GM21717 (cell line): ENCODE measurements around the gene SLC22A17.
"Not testable (repeated sequence)": the region's sequence is repeated elsewhere in the genome, so short reads cannot be mapped to it uniquely, and the experiment has no call there.

ENCODE experiments used
- ATAC-seq: cut with Tn5 transposase; IDR thresholded peaks from one replicate; pipeline ENCODE4 v1.9.1; 2021; ENCODE audit warnings: mild to moderate bottlenecking, moderate library complexity; ENCODE audit not compliant: unreplicated experiment

The SLC22A17 gene

GRCh38 chr14:23345987-23346692 lies 6.5 kb downstream of the SLC22A17 start:
- no peak for ATAC-seq

- ATAC-seq = no peak
These were observed 8.2 kb downstream of the SLC22A17 start for GRCh38 chr14:23344481-23344880.

GRCh38 chr14:23339506-23340268 lies 13.0 kb downstream of the SLC22A17 start:
- no peak for ATAC-seq

GRCh38 chr14:23335623-23336022 lies 17.1 kb downstream of the SLC22A17 start:
- ATAC-seq = no peak

GRCh38 chr14:23327947-23328744 lies 24.5 kb downstream of the SLC22A17 start:
- ATAC-seq = no peak

- no peak for ATAC-seq
These were observed 26.0 kb downstream of the SLC22A17 start for GRCh38 chr14:23326491-23327332.

GRCh38 chr14:23325746-23326145 lies 26.9 kb downstream of the SLC22A17 start:
- ATAC-seq = not testable (repeated sequence)

- ATAC-seq = no peak
These were observed 27.7 kb downstream of the SLC22A17 start for GRCh38 chr14:23324993-23325392.

- ATAC-seq = no peak
These were observed 28.2 kb downstream of the SLC22A17 start for GRCh38 chr14:23324455-23324846.

GRCh38 chr14:23323838-23324454 lies 28.7 kb downstream of the SLC22A17 start:
- no peak for ATAC-seq

GRCh38 chr14:23322568-23323517 lies 29.8 kb downstream of the SLC22A17 start:
- ATAC-seq = no peak

- ATAC-seq = peak; percentile 18
These were observed 30.8 kb downstream of the SLC22A17 start for GRCh38 chr14:23321572-23322547.

- peak; percentile 83 for ATAC-seq
These were observed 31.8 kb downstream of the SLC22A17 start, which contains the start of gene PABPN1 for GRCh38 chr14:23320584-23321571. Gene PABPN1, plus strand, starts transcription at chr14:23321457. Its CDS starts 13 bp downstream, at chr14:23321470.

- ATAC-seq = no peak
These were observed 32.7 kb downstream of the SLC22A17 start for GRCh38 chr14:23319746-23320583.

GRCh38 chr14:23316300-23316699 lies 36.4 kb downstream of the SLC22A17 start:
- ATAC-seq = no peak

- no peak for ATAC-seq
These were observed 42.1 kb downstream of the SLC22A17 start for GRCh38 chr14:23310546-23310945.
